ENCODE measurements around the gene OR14I1.
"Not testable (repeated sequence)": the region's sequence is repeated elsewhere in the genome, so short reads cannot be mapped to it uniquely, and the experiment has no call there.

OR14I1 gene

DNA sequence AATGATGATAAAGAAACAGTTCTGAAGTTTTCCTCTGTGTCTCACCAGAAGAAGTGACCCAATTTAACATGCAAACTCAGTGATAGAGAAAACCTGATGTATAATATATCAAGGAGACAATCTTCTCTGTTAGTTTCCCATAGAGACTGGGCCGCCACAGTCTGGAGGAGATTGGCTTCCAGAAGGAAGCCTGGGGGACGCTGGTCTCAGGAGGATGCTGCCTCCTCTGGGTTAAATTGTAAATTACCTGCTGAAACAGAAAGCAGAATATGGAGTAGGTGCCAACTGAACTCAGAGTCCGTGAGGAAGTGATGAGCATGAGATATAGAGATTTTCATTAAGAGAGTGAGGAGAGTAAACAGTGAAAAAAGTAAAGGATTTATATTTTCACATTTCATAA is 15.8 kb downstream of the OR14I1 start:
- no peaks in the 10 kb centered on the region for H3K4me1 ChIP-seq (ENCODE audit: control insufficient read depth in 1 of 2, insufficient read depth in 2 of 2, low read length in 2 of 2)
- no peaks in the 10 kb centered on the region for H3K27me3 ChIP-seq (ENCODE audit: low read depth, low read length)
- H3K27ac ChIP-seq (ENCODE audit: low read length) = no peak overlapping the region
- peaks cover 0 to 8% of the 10 kb centered on the region in 2 donors for H3K9me3 ChIP-seq (ENCODE audit: control insufficient read depth in 1 of 2, low read length in 2 of 2)
- no peak overlapping the region for H3K4me3 ChIP-seq (ENCODE audit: low read depth in 1 of 2, low read length in 2 of 2)
- no peaks in the 10 kb centered on the region for H3K36me3 ChIP-seq (ENCODE audit: control insufficient read depth in 1 of 2, insufficient read depth in 2 of 2, low read length in 2 of 2)

DNA sequence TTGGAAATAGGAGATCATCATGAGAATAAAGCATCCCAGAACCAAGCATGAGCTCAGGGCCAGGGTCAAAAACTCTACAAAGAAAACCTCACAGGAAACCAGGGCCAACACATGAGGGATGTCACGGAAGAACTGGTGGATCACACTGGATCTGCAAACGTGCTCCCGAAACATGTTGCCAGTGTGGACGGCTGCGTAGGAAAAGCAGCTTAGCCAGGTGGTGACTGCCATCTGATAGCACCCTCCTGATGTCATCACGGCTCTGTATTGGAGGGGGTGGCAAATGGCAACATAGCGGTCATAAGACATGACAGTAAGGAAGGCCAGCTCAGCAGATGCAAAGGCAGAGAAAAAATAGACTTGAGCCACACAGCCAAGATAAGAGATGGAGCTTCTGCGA is 20.9 kb downstream of the OR14I1 start:
- Histone ChIP-seq H3K9me3 (ENCODE audit: control insufficient read depth in 1 of 2, low read length in 2 of 2) (no peaks in the 10 kb centered on the region), H3K4me3 (ENCODE audit: low read depth in 1 of 2, low read length in 2 of 2) (no peak overlapping the region), H3K27ac (ENCODE audit: low read length) (no peak overlapping the region), H3K36me3 (ENCODE audit: control insufficient read depth in 1 of 2, insufficient read depth in 2 of 2, low read length in 2 of 2) (no peaks in the 10 kb centered on the region), H3K27me3 (ENCODE audit: low read depth, low read length) (no peaks in the 10 kb centered on the region), H3K4me1 (ENCODE audit: control insufficient read depth in 1 of 2, insufficient read depth in 2 of 2, low read length in 2 of 2) (no peaks in the 10 kb centered on the region)

DNA sequence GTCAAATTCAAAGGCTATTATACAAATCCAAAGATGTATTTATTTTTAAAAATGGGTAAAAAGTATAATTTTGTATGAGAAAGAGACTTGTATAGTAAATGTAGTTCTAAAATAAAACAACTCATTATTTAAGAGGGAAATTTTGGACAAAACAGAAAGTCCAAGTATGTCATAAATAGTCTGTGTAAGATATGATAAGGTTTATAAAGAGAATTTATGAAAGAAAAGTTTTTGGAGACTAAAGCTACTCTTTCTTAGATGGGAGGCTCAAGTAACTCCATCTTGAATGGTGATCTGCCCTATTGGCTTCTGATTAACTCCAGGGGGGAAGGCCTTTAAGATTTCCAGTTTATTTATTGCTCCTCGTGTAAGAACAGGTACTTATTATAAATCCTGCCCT is 32.6 kb downstream of the OR14I1 start:
- Histone ChIP-seq H3K9me3 (ENCODE audit: control insufficient read depth in 1 of 2, low read length in 2 of 2) (no peaks in the 10 kb centered on the region), H3K4me3 (ENCODE audit: low read depth in 1 of 2, low read length in 2 of 2) (no peak overlapping the region), H3K4me1 (ENCODE audit: control insufficient read depth in 1 of 2, insufficient read depth in 2 of 2, low read length in 2 of 2) (no peaks in the 10 kb centered on the region), H3K36me3 (ENCODE audit: control insufficient read depth in 1 of 2, insufficient read depth in 2 of 2, low read length in 2 of 2) (no peaks in the 10 kb centered on the region), H3K27ac (ENCODE audit: low read length) (no peak overlapping the region), H3K27me3 (ENCODE audit: low read depth, low read length) (no peaks in the 10 kb centered on the region)

DNA sequence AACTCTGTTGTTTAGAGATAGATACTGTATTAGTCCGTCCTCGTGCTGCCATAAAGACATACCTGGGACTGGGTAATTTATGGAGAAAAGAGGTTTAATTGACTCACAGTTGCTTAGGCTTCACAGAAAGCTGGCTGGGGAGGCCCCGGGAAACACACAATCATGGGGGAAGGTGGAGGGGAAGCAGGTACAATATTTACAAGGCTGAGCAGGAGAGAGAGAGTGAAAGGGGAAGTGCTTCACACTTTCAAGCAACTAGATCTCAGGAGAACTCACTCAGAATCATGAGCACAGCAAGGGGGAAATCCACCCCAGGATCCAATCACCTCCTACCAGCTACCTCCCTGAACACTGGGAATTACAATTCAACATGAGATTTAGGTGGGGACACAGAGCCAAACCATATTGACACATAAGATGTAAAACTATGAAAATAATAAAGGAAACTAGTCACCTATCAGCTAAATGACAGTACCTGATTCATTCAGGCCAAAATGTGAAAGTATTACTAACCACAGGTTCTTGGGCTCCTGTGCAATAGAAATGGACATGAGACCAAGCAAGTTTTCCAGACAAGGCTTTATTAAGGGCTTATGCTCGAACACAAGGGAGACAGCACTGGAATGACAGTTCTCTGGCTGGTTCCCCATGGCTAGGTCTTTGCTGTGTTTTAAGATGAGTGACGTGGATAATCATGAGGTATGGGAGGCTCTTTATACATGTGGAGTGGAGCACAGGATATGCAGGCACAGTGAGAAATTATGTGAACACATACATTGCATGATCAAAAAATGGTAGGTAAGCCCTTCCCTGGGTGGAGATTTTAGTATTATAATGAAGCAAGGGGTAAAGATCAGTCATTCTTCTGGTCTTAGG is 38.9 kb downstream of the OR14I1 start:
- not testable (repeated sequence) for H3K9me3 ChIP-seq (ENCODE audit: control insufficient read depth in 1 of 2, low read length in 2 of 2); H3K4me1 ChIP-seq (ENCODE audit: control insufficient read depth in 1 of 2, insufficient read depth in 2 of 2, low read length in 2 of 2); H3K4me3 ChIP-seq (ENCODE audit: low read depth in 1 of 2, low read length in 2 of 2); H3K27ac ChIP-seq (ENCODE audit: low read length); H3K27me3 ChIP-seq (ENCODE audit: low read depth, low read length); H3K36me3 ChIP-seq (ENCODE audit: control insufficient read depth in 1 of 2, insufficient read depth in 2 of 2, low read length in 2 of 2)

DNA sequence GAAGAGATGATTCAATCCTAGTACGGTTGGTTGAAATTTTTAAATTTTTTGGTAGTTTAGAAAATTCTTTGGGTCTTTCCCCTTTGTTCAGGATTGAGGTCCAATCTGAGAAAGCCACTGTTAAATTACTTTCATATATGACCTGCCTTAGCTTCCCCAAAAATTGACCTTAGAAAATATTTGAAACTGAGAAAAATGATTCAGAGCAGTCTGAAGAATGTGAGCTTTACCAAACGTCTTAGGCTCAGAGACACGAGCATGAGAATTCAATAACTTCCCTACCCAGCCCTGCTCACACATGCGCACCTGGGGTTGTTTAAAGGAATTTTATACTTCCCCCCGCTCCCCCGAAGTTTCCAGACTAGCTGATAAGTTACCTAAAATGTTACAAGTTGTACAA is 45.8 kb downstream of the OR14I1 start:
- not testable (repeated sequence) for H3K27me3 ChIP-seq (ENCODE audit: low read depth, low read length); H3K4me1 ChIP-seq (ENCODE audit: control insufficient read depth in 1 of 2, insufficient read depth in 2 of 2, low read length in 2 of 2); H3K36me3 ChIP-seq (ENCODE audit: control insufficient read depth in 1 of 2, insufficient read depth in 2 of 2, low read length in 2 of 2); H3K4me3 ChIP-seq (ENCODE audit: low read depth in 1 of 2, low read length in 2 of 2); H3K9me3 ChIP-seq (ENCODE audit: control insufficient read depth in 1 of 2, low read length in 2 of 2); H3K27ac ChIP-seq (ENCODE audit: low read length)

DNA sequence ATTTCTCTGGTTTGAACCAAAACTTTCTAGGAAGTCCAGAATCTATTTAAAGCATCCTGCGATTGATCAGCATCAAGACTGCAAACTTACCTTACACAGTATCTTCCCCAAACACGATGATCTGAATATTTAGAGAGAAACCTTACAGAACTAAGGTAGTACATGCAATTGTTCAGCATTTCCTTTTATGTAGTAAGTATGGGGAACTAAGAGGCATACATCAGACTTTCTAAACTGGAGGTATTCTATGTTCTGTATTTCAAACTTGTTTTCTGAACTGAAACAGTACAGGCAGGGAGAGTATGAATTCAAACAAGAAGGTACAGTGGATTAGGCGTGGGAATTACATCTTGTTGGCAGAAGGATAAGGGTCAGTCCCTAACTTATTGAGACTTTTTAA is 47.2 kb downstream of the OR14I1 start, which contains the start of gene OR2T27:
OR2T27 (minus strand) TSS at position 175 of the 400 bp plus-strand sequence. CDS start 4,644 bp downstream, outside the sequence.
- H3K27me3 ChIP-seq (ENCODE audit: low read depth, low read length); H3K4me1 ChIP-seq (ENCODE audit: control insufficient read depth in 1 of 2, insufficient read depth in 2 of 2, low read length in 2 of 2); H3K36me3 ChIP-seq (ENCODE audit: control insufficient read depth in 1 of 2, insufficient read depth in 2 of 2, low read length in 2 of 2); H3K4me3 ChIP-seq (ENCODE audit: low read depth in 1 of 2, low read length in 2 of 2); H3K9me3 ChIP-seq (ENCODE audit: control insufficient read depth in 1 of 2, low read length in 2 of 2); H3K27ac ChIP-seq (ENCODE audit: low read length): not testable (repeated sequence)
